Endothelial cell of umbilical vein (primary cell): Measurements from ENCODE around the gene JDP2. TPM values are rescaled to one million over a fixed set of nuclear protein-coding genes. Genes with fewer than 3 reads are reported as not detected.
A peak's percentile ranks its signal among the peaks of the same experiment; 100 is the strongest.

Experiments used
- BruUV-seq: library from RNA; stranded (reverse); fragments of 400-500 nt; replicated peaks from 2 replicates; lab custom pipeline; 2021; lab: Mats Ljungman, UMichigan
- CTCF ChIA-PET: fragments of 300-600, 350-600 bp; sonication (Branson Sonifier 250); formaldehyde crosslinking; loops from one replicate; lab custom pipeline; 2021; ENCODE audit warnings: antibody characterized with exemption, inconsistent platforms; lab: Charles Lee
- POLR2A ChIA-PET: fragments of 300-600, 350-600 bp; sonication (Branson Sonifier 250); formaldehyde crosslinking; loops from one replicate; lab custom pipeline; 2021; ENCODE audit warnings: antibody characterized with exemption, inconsistent platforms; lab: Charles Lee
- DNase-seq: peaks from one replicate; pipeline ENCODE4 v3.0.0-alpha.2; 2011; ENCODE audit warnings: low read depth, low spot score
- FAIRE-seq: peaks from 2 replicates; lab custom pipeline; 2011; peaks lifted over from hg19 to GRCh38; lab: Jason Lieb, UNC
- H2AFZ ChIP-seq: 2 replicates; pipeline ENCODE4 v1.6.0; 2012; ENCODE audit warnings: low read depth, low read length, control low read depth, inconsistent platforms
- H3K27ac ChIP-seq: 2 replicates; pipeline ENCODE4 v1.5.1; 2011; ENCODE audit warnings: low read depth, mild to moderate bottlenecking, control low read depth, low read length, moderate library complexity; ENCODE audit not compliant: insufficient read depth
- H3K27me3 ChIP-seq, 2 experiments: 2 replicates each; pipeline versions ENCODE4 v1.6.0 to v1.6.1; 2011; ENCODE audit warnings: low read length in 2 of 2, mixed read lengths in 1 of 2; ENCODE audit not compliant: control insufficient read depth in 2 of 2, insufficient read depth in 2 of 2
- H3K36me3 ChIP-seq, 2 experiments: 2 replicates in 1 of 2; 3 replicates in 1 of 2; pipeline ENCODE4 v1.5.1; 2011; ENCODE audit warnings: low read length in 2 of 2, mild to moderate bottlenecking in 1 of 2, moderate library complexity in 1 of 2; ENCODE audit not compliant: control insufficient read depth in 2 of 2, insufficient read depth in 2 of 2; ENCODE audit errors: extremely low read depth in 1 of 2
- H3K4me1 ChIP-seq: 3 replicates; pipeline ENCODE4 v1.5.1; 2011; ENCODE audit warnings: mild to moderate bottlenecking, low read length; ENCODE audit not compliant: control insufficient read depth, insufficient read depth; ENCODE audit errors: extremely low read depth
- H3K4me2 ChIP-seq: 2 replicates; pipeline ENCODE4 v1.6.1; 2011; ENCODE audit warnings: low read length, control low read depth, mixed read lengths; ENCODE audit not compliant: insufficient read depth
- H3K4me3 ChIP-seq, 3 experiments: fragments of 200-600 bp in 1 of 3; sonication (generic), shearing (Covaris generic) in 1 of 3; replicated peaks in 1 of 3; 2 replicates each; pipeline ENCODE4 v1.5.1; 2011 to 2016; ENCODE audit warnings: control low read depth in 3 of 3, low read length in 3 of 3, mild to moderate bottlenecking in 2 of 3, inconsistent platforms in 1 of 3, low read depth in 1 of 3, moderate library complexity in 1 of 3; ENCODE audit not compliant: insufficient read depth in 1 of 3
- H3K79me2 ChIP-seq: 2 replicates; pipeline ENCODE4 v1.6.0; 2012; ENCODE audit warnings: low read length, inconsistent platforms; ENCODE audit not compliant: control insufficient read depth, insufficient read depth
- H3K9ac ChIP-seq: replicated peaks from 2 replicates; pipeline ENCODE3; 2011; ENCODE audit warnings: low read length, control low read depth; ENCODE audit not compliant: insufficient read depth; ENCODE audit errors: extremely low read depth
- H3K9me1 ChIP-seq: replicated peaks from 3 replicates; pipeline ENCODE4 v1.6.0; 2011; ENCODE audit warnings: mild to moderate bottlenecking, low read length; ENCODE audit not compliant: control insufficient read depth, insufficient read depth; ENCODE audit errors: extremely low read depth
- H3K9me3 ChIP-seq: replicated peaks from 2 replicates; pipeline ENCODE4 v1.5.1; 2012; ENCODE audit warnings: low read length, inconsistent platforms; ENCODE audit not compliant: control insufficient read depth, insufficient read depth
- H4K20me1 ChIP-seq: replicated peaks from 2 replicates; pipeline ENCODE3; 2011; ENCODE audit warnings: mild to moderate bottlenecking, low read length; ENCODE audit not compliant: control insufficient read depth, insufficient read depth; ENCODE audit errors: extremely low read depth
- EZH2 ChIP-seq: IDR thresholded peaks from 2 replicates; pipeline ENCODE4 v1.6.1; 2012; ENCODE audit warnings: borderline replicate concordance, low read depth, mild to moderate bottlenecking, moderate library complexity, low read length, inconsistent platforms; ENCODE audit not compliant: severe bottlenecking
- GATA2 ChIP-seq: IDR thresholded peaks from 2 replicates; pipeline ENCODE4 v1.7.0; 2011; ENCODE audit warnings: low read depth, mild to moderate bottlenecking, moderate library complexity, mixed read lengths, low read length; ENCODE audit not compliant: insufficient read length, insufficient read depth
- MYC ChIP-seq: IDR thresholded peaks from one replicate; pipeline ENCODE4 v1.6.1; 2011; ENCODE audit warnings: mild to moderate bottlenecking, low read depth, low read length
- POLR2A ChIP-seq: IDR thresholded peaks from 2 replicates; pipeline ENCODE4 v1.6.1; 2012; ENCODE audit warnings: low read depth, mild to moderate bottlenecking, control low read depth, low read length
- dilution Hi-C: fragments of 300-500 bp; cut with MboI; formaldehyde crosslinking; loops from one replicate; pipeline ENCODE4 v1.15.0; 2019; ENCODE audit warnings: low sequenced_read_pairs; ENCODE audit not compliant: extremely low pct_ligation_motif_present
- intact Hi-C: fragments of 100-400 bp; cut with micrococcal nuclease; formaldehyde crosslinking; loops from one replicate; pipeline ENCODE4 v1.10.0; 2022
- polyA plus RNA-seq, 4 experiments: library from polyadenylated mRNA; depleted of rRNA in 3 of 4; stranded (reverse) in 3 of 4; unstranded in 1 of 4; fragments of >200 nt; gene quantifications; 2 replicates each; pipeline versions ENCODE4 v1.2.1 to v1.2.3, GENCODE V29; 2011 to 2012; ENCODE audit warnings: missing spikeins in 1 of 4
- total RNA-seq: library from RNA; stranded (reverse); gene quantifications from 2 replicates; pipeline ENCODE4 v1.2.3, GENCODE V29; 2021
- TF ChIP-seq, protein P1 (sequence below), 2 donors: IDR thresholded peaks; 1 replicate in 1 of 2; 2 replicates in 1 of 2; pipeline ENCODE4 v1.5.1; 2011; ENCODE audit warnings: low read length in 2 of 2, mild to moderate bottlenecking in 2 of 2, moderate library complexity in 2 of 2, control low read depth in 1 of 2, inconsistent platforms in 1 of 2, low read depth in 1 of 2; ENCODE audit not compliant: insufficient read depth in 1 of 2; ENCODE audit errors: extremely low read depth in 1 of 2

The JDP2 gene
- total and polyA plus RNA-seq, 2 donors (not counting 3 experiments of a cell fraction or from before 2014, with no cell fraction given) = 3.2 to 10.6 TPM

- intact Hi-C loops (no loop called here), dilution Hi-C loops (no loop called here)
- TF ChIP-seq MYC = no peak
- TF ChIP-seq, protein P1, sequence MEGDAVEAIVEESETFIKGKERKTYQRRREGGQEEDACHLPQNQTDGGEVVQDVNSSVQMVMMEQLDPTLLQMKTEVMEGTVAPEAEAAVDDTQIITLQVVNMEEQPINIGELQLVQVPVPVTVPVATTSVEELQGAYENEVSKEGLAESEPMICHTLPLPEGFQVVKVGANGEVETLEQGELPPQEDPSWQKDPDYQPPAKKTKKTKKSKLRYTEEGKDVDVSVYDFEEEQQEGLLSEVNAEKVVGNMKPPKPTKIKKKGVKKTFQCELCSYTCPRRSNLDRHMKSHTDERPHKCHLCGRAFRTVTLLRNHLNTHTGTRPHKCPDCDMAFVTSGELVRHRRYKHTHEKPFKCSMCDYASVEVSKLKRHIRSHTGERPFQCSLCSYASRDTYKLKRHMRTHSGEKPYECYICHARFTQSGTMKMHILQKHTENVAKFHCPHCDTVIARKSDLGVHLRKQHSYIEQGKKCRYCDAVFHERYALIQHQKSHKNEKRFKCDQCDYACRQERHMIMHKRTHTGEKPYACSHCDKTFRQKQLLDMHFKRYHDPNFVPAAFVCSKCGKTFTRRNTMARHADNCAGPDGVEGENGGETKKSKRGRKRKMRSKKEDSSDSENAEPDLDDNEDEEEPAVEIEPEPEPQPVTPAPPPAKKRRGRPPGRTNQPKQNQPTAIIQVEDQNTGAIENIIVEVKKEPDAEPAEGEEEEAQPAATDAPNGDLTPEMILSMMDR (IDR thresholded peaks at IDR 0.05; ENCODE audit: extremely low read depth in 1 of 2, insufficient read depth in 1 of 2, low read depth in 1 of 2, low read length in 2 of 2) = peak in 1 of 2 donors; percentile 19
- TF ChIP-seq GATA2 = no peak
- TF ChIP-seq POLR2A = no peak
- no peak for TF ChIP-seq EZH2
- H3K9me1 ChIP-seq = no peaks in the 10 kb centered on the region
- no peaks in the 10 kb centered on the region for H4K20me1 ChIP-seq
- DNase-seq (peak; percentile 17), FAIRE-seq (peak; percentile 46)
- POLR2A ChIA-PET = no interaction called here
- no peak overlapping the region for H3K9ac ChIP-seq
- H3K4me1 ChIP-seq = no peaks in the 10 kb centered on the region
- H2AFZ ChIP-seq = peak overlapping the region; percentile 90
- H3K36me3 ChIP-seq = no peaks in the 10 kb centered on the region
- no peaks in the 10 kb centered on the region for H3K27me3 ChIP-seq
- no peak overlapping the region for H3K27ac ChIP-seq
- no TSS peak for BruUV-seq
- CTCF ChIA-PET = interaction anchor here (0.9 to 3.5 kb wide), 3 partner anchors 10 to 46 kb away, joined by 3 to 24 read pairs (median 23); no protein-coding TSS in a partner anchor
- H3K4me2 ChIP-seq = peak overlapping the region; percentile 62
- H3K9me3 ChIP-seq = no peaks in the 10 kb centered on the region
- no peaks in the 10 kb centered on the region for H3K79me2 ChIP-seq
- peak overlapping the region in 2 of 3 experiments; percentile 28 to 29 for H3K4me3 ChIP-seq
Measured at GRCh38 chr14:75514673-75515628, 87.1 kb downstream of the JDP2 start.
